Erythroblast (primary cell): Measurements from ENCODE around the gene DOCK2.

Experiments used
- GATA1 ChIP-seq: IDR thresholded peaks from 2 replicates; pipeline ENCODE4 v1.6.1; 2011; ENCODE audit warnings: low read depth, mild to moderate bottlenecking, control low read depth, low read length, moderate library complexity
- POLR2A ChIP-seq: IDR thresholded peaks from 2 replicates; pipeline ENCODE4 v1.6.1; 2011; ENCODE audit warnings: mild to moderate bottlenecking, low read length

- TF ChIP-seq POLR2A = no peak
- no peak for TF ChIP-seq GATA1
Measured at GRCh38 chr5:170071748-170072147, 434.7 kb downstream of the DOCK2 start.
